Astrocyte (in vitro differentiated cells and primary cell): ENCODE measurements around the gene STRN3. TPM values are rescaled to one million over a fixed set of nuclear protein-coding genes. Genes with fewer than 3 reads are reported as not detected.
A peak's percentile ranks its signal among the peaks of the same experiment; 100 is the strongest.

Source experiments
- DNase-seq: peaks from one replicate; pipeline ENCODE4 v3.0.0-alpha.2; 2010; ENCODE audit warnings: low read depth
- FAIRE-seq: peaks from 2 replicates; lab custom pipeline; 2011; peaks lifted over from hg19 to GRCh38; lab: Jason Lieb, UNC
- H2AFZ ChIP-seq: 2 replicates; pipeline ENCODE4 v1.6.0; 2012; ENCODE audit warnings: low read depth, low read length, inconsistent platforms
- H3K27ac ChIP-seq: 2 replicates; pipeline ENCODE4 v1.5.1; 2011; ENCODE audit warnings: low read depth, low read length, inconsistent platforms
- H3K27me3 ChIP-seq: 2 replicates; pipeline ENCODE4 v1.6.0; 2011; ENCODE audit warnings: low read length, inconsistent platforms; ENCODE audit not compliant: insufficient read depth
- H3K36me3 ChIP-seq: 2 replicates; pipeline ENCODE4 v1.5.1; 2011; ENCODE audit warnings: low read length, inconsistent platforms; ENCODE audit not compliant: insufficient read depth
- H3K4me1 ChIP-seq: 2 replicates; pipeline ENCODE4 v1.5.1; 2011; ENCODE audit warnings: low read length, inconsistent platforms; ENCODE audit not compliant: insufficient read depth
- H3K4me2 ChIP-seq: 2 replicates; pipeline ENCODE4 v1.6.0; 2012; ENCODE audit warnings: low read length, inconsistent platforms
- H3K4me3 ChIP-seq: 2 replicates; pipeline ENCODE4 v1.5.1; 2011; ENCODE audit warnings: low read depth, mild to moderate bottlenecking, low read length, inconsistent platforms; ENCODE audit not compliant: insufficient read depth
- H3K79me2 ChIP-seq: 2 replicates; pipeline ENCODE4 v1.6.0; 2012; ENCODE audit warnings: mild to moderate bottlenecking, low read length, inconsistent platforms; ENCODE audit not compliant: insufficient read depth
- H3K9ac ChIP-seq: 2 replicates; pipeline ENCODE4 v1.6.0; 2012; ENCODE audit warnings: mild to moderate bottlenecking, low read length, inconsistent platforms
- H3K9me3 ChIP-seq: 2 replicates; pipeline ENCODE4 v1.5.1; 2012; ENCODE audit warnings: low read depth, mild to moderate bottlenecking, low read length, inconsistent platforms; ENCODE audit not compliant: insufficient read depth
- H4K20me1 ChIP-seq: 2 replicates; pipeline ENCODE4 v1.6.0; 2012; ENCODE audit warnings: low read length, inconsistent platforms; ENCODE audit not compliant: insufficient read depth
- H3K27ac Mint-ChIP-seq: one replicate; pipeline ENCODE4 v1.8.0; 2021; ENCODE audit warnings: mild to moderate bottlenecking, mixed read lengths; ENCODE audit not compliant: unreplicated experiment
- H3K27me3 Mint-ChIP-seq: one replicate; pipeline ENCODE4 v1.8.0; 2021; ENCODE audit warnings: low read depth, mixed read lengths; ENCODE audit not compliant: unreplicated experiment
- H3K36me3 Mint-ChIP-seq: one replicate; pipeline ENCODE4 v1.8.0; 2021; ENCODE audit warnings: low read depth, mixed read lengths; ENCODE audit not compliant: unreplicated experiment
- H3K4me1 Mint-ChIP-seq: one replicate; pipeline ENCODE4 v1.8.0; 2021; ENCODE audit warnings: low read depth, mixed read lengths; ENCODE audit not compliant: unreplicated experiment
- H3K4me3 Mint-ChIP-seq: one replicate; pipeline ENCODE4 v1.8.0; 2021; ENCODE audit warnings: mild to moderate bottlenecking, moderate library complexity, mixed read lengths; ENCODE audit not compliant: unreplicated experiment
- H3K9me3 Mint-ChIP-seq: one replicate; pipeline ENCODE4 v1.8.0; 2021; ENCODE audit warnings: mild to moderate bottlenecking, mixed read lengths; ENCODE audit not compliant: unreplicated experiment
- CTCF ChIP-seq: IDR thresholded peaks from 2 replicates; pipeline ENCODE4 v1.5.1; 2011; ENCODE audit warnings: low read depth, mild to moderate bottlenecking, inconsistent platforms, low read length, moderate library complexity; ENCODE audit not compliant: insufficient read depth
- EZH2 ChIP-seq: IDR thresholded peaks from 2 replicates; pipeline ENCODE4 v1.6.1; 2012; ENCODE audit warnings: mild to moderate bottlenecking, low read length, inconsistent platforms; ENCODE audit not compliant: insufficient read depth
- total RNA-seq: library from RNA; stranded (reverse); gene quantifications from 2 replicates; pipeline ENCODE4 v1.2.1, GENCODE V29; 2021

STRN3 gene
- total RNA-seq, 1 donor from 2014 or later: 48.4 TPM

- Mint-ChIP-seq H3K4me1 (no peaks in the 10 kb centered on the region), H3K4me3 (no peak overlapping the region), H3K27me3 (peaks cover 2% of the 10 kb centered on the region), H3K27ac (no peak overlapping the region), H3K36me3 (no peaks in the 10 kb centered on the region), H3K9me3 (peaks cover 2% of the 10 kb centered on the region)
- Histone ChIP-seq H2AFZ (no peak overlapping the region), H3K9me3 (no peaks in the 10 kb centered on the region), H3K9ac (no peak overlapping the region), H3K36me3 (no peaks in the 10 kb centered on the region), H3K79me2 (no peaks in the 10 kb centered on the region), H3K27me3 (no peaks in the 10 kb centered on the region), H4K20me1 (no peaks in the 10 kb centered on the region), H3K4me2 (no peak overlapping the region), H3K4me3 (no peak overlapping the region), H3K4me1 (no peaks in the 10 kb centered on the region), H3K27ac (no peak overlapping the region)
- TF ChIP-seq CTCF (no peak), EZH2 (no peak)
- DNase-seq: no peak
- no peak for FAIRE-seq
These were observed 171.7 kb downstream of the STRN3 start for GRCh38 chr14:30854492-30854891.

GRCh38 chr14:30853946-30854345, 172.2 kb downstream of the STRN3 start:
- Histone ChIP-seq H3K79me2 (no peaks in the 10 kb centered on the region), H3K4me3 (no peak overlapping the region), H3K27ac (no peak overlapping the region), H3K36me3 (no peaks in the 10 kb centered on the region), H3K27me3 (no peaks in the 10 kb centered on the region), H3K4me2 (no peak overlapping the region), H3K9me3 (no peaks in the 10 kb centered on the region), H3K9ac (no peak overlapping the region), H4K20me1 (no peaks in the 10 kb centered on the region), H2AFZ (no peak overlapping the region), H3K4me1 (no peaks in the 10 kb centered on the region)
- TF ChIP-seq CTCF (no peak), EZH2 (no peak)
- Mint-ChIP-seq H3K4me3 (no peak overlapping the region), H3K27ac (no peak overlapping the region), H3K27me3 (peaks cover 2% of the 10 kb centered on the region), H3K36me3 (no peaks in the 10 kb centered on the region), H3K4me1 (no peaks in the 10 kb centered on the region), H3K9me3 (peaks cover 2% of the 10 kb centered on the region)
- FAIRE-seq (peak; percentile 66), DNase-seq (no peak)

GRCh38 chr14:30849983-30850382, 176.2 kb downstream of the STRN3 start:
- TF ChIP-seq CTCF: no peak
- TF ChIP-seq EZH2: no peak
- H3K9me3 ChIP-seq: no peaks in the 10 kb centered on the region
- no peak overlapping the region for H3K4me3 Mint-ChIP-seq
- no peak for FAIRE-seq
- H3K27ac Mint-ChIP-seq: no peak overlapping the region
- no peaks in the 10 kb centered on the region for H3K36me3 Mint-ChIP-seq
- no peak overlapping the region for H3K4me2 ChIP-seq
- no peak overlapping the region for H3K9ac ChIP-seq
- H3K4me1 ChIP-seq: no peaks in the 10 kb centered on the region
- no peaks in the 10 kb centered on the region for H3K27me3 ChIP-seq
- H3K4me3 ChIP-seq: no peak overlapping the region
- peaks cover 4% of the 10 kb centered on the region for H3K27me3 Mint-ChIP-seq
- H3K4me1 Mint-ChIP-seq: no peaks in the 10 kb centered on the region
- H3K27ac ChIP-seq: no peak overlapping the region
- H4K20me1 ChIP-seq: no peaks in the 10 kb centered on the region
- no peaks in the 10 kb centered on the region for H3K36me3 ChIP-seq
- no peaks in the 10 kb centered on the region for H3K79me2 ChIP-seq
- peaks cover 2% of the 10 kb centered on the region for H3K9me3 Mint-ChIP-seq
- no peak overlapping the region for H2AFZ ChIP-seq
- no peak for DNase-seq
